ENCODE results near the gene BCL2L1.
"Not testable (repeated sequence)": the region's sequence is repeated elsewhere in the genome, so short reads cannot be mapped to it uniquely, and the experiment has no call there.

Gene BCL2L1

GRCh38 chr20:31722257-31723068 is at the start of gene BCL2L1:
TSS of gene BCL2L1 (minus strand) at chr20:31722868. CDS start at chr20:31722218, 650 bp downstream.
- DNase-seq, result peak; percentile 80

DNA sequence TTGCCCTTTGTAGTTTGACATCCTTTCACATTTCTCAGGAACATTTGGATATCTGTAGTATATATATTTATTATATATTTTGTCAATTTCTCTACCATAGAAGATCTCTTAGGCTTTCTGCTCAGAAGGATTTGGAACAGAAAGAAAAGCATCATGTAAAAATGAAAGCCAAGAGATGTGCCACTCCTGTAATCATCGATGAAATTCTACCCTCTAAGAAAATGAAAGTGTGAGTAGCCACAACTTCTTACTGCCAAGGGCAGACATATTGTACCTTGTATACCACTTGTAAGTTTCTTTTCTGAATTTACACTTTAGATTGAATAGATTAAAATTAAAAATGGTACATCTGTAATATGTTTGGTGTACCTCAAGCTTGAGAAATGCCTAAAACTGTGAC is 47.6 kb upstream of the BCL2L1 start:
- no peak for DNase-seq

GRCh38 chr20:31769681-31770080 is 47.0 kb upstream of the BCL2L1 start:
- DNase-seq, result no peak

DNA sequence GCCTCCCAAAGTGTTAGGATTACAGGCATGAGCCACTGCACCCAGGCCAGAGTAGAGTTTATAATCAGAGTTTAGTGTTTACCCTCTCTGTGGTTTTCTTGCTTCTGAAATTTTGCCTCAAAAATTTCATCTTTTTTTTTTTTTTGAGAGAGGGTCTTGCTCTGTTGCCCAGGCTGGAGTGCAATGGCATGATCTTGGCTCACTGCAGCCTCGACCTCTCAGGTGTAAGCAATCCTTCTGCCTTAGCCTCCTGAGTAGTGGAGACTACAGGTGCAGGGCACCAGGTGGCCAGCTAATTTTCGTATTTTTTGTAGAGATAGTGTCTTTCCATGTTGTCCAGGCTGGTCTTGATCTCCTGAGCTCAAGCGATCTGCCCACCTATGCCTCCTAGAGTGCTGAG is 45.1 kb upstream of the BCL2L1 start:
- DNase-seq, result no peak

- DNase-seq, result no peak
These were observed 42.1 kb upstream of the BCL2L1 start for GRCh38 chr20:31764641-31765305.

GRCh38 chr20:31760519-31761240 is 38.0 kb upstream of the BCL2L1 start:
- DNase-seq, result no peak

DNA sequence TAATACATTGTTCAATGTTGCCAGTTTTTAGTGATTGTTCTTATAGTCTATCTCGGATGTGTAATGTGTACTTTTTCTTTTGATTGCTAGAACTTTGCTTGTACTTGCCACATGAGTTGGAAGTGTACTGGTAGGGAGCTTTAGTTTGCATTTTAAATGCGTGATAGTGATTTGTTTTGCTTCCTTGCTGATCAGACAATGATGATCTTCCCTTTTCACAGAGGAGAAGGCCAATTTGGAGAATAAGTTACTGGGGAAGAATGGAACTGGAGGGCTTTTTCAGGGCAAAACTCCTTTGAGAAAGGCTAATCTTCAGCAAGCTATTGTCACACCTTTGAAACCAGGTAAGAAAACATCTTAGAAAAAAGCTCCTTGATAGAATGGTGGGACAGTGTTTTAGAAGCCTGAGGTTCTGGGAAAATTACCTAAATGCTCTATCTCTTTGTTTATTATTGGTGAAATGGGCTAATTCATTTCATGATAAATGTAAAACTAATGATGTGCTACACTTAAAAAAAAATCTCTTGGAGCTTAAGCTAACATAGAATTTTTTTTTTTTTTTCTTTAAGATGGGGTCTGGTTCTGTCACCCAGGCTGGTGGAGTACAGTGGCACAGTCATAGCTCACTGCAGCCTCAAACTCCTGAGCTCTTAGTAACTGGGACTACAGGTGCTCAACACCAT is 37.3 kb upstream of the BCL2L1 start:
- DNase-seq, result no peak

GRCh38 chr20:31758991-31759390 is 36.3 kb upstream of the BCL2L1 start:
- DNase-seq, result no peak

DNA sequence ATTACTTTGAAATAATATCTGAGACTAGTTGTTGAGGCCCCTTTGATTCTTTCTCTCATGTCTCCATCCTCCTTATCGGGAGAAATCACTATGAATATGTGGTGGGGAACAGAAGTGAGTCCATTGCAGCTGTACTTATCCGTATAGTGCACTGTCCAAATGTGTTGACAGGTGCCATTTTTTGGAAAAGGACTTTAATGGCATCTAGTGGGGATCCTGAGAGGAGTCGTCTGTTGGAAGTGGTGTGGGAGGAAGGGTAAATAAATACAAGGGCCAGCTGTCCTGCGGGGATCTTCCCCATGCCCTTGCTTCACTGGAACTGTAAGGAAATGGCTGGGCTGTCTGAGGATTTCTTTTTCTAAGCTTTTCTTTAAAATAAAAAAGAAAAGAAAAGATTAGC is 35.9 kb upstream of the BCL2L1 start:
- DNase-seq, result no peak

DNA sequence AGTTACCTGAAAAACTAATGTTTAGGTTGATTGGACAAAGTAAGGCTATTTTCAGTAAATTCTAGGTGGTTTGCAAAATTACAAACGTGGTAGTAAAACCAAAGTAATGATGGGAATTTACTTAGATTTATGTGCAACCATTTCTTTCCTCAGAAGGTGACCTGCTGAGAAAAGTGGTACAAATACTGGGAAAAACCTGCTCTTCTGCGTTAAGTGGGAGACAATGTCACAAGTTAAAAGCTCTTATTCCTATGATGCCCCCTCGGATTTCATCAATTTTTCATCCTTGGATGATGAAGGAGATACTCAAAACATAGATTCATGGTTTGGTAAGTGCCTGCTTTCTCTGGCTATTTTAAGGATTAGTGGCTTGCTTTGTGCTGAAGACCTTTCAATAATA is 34.6 kb upstream of the BCL2L1 start:
- DNase-seq, result no peak

DNA sequence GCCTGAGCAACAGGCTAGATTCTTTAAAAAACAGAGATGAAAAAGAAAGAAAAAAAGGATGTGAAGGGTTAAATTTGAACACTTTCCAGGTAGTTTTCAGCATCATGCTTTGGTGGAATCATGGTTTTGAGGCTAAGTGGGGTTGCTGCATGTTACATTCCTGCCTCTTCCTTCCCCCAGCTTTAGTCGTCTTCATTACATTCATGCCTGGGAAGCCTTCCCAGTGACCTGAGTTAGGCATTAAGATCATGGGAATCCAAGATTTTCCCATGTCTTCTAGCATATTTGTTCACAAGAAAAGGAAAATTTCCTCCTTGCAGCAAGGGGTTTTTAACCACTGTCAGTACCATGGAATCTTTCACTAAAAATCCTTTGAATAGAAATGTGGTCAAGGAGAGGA is 28.5 kb upstream of the BCL2L1 start:
- no peak for DNase-seq

GRCh38 chr20:31749223-31749622 is 26.6 kb upstream of the BCL2L1 start:
- no peak for DNase-seq

GRCh38 chr20:31747640-31748039 is 25.0 kb upstream of the BCL2L1 start:
- DNase-seq, result no peak

DNA sequence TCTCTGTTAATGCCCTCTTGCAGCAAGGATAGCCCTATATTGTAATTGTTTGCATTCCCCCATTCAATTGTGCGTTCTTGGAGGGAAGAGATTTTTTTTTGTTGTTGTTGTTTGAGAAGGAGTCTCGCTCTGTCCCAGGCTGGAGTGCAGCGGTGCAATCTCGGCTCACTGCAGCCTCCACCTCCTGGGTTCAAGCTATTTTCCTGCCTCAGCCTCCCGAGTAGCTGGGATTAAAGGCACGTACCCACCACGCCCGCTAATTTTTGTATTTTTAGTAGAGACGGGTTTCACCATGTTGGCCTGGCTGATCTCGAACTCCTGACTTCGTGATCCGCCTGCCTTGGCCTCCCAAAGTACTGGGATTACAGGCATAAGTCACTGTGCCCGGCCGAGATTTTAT is 24.4 kb upstream of the BCL2L1 start:
- DNase-seq, result not testable (repeated sequence)

- no peak for DNase-seq
These were observed 23.6 kb upstream of the BCL2L1 start for GRCh38 chr20:31746068-31746878.

DNA sequence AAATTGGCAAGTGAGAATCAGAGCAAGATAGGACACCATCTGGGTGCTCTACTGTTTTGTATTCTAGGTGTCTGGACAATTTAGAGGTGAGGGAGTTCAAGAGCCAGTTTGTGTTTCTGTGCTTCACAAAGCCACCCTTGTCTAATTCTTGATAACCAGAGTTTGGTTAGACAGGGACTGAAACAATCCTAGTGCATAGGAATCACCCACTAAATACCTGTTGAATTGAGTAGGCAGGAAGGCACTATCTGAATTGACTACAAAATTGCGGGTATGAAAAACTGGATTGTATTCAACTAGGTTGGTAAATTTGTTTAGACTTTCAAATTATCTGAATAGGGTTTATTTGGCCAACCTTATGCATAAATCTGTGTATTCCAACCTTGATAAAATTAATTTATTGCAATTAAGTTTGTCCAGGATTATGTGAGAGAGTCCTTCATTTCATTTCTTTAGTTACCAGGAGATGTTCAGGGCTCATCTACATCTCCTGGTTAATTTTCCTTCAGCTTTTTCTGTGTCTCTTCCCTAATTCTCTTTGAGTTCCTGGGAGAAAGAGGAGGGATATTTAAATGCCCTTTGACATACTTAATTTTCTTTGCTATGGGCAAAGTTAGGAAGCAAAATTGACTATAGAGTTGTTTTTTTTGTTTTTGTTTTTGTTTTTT is 18.1 kb upstream of the BCL2L1 start:
- DNase-seq, result no peak

GRCh38 chr20:31740208-31740607 is 17.5 kb upstream of the BCL2L1 start:
- no peak for DNase-seq

DNA sequence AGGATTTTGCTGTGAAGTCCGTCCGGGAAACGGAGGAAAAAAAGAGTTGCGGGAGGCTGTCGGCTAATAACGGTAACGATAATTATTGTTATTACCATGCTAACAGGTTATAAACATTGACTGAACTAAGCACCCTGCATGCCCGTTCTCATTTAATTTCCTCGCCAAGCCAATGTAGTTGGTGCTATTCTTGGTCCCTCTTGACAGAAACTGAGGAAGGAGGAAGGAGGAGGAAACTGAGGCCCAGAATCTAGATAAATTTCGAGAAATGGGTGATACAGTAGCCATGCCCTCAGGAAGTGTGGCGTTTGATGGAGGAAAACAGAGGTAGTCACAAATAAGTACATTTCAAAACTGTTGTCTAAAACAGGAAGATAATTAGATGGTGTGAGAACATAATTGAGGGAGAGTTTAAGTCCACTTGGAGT is 16.9 kb upstream of the BCL2L1 start:
- DNase-seq, result no peak

DNA sequence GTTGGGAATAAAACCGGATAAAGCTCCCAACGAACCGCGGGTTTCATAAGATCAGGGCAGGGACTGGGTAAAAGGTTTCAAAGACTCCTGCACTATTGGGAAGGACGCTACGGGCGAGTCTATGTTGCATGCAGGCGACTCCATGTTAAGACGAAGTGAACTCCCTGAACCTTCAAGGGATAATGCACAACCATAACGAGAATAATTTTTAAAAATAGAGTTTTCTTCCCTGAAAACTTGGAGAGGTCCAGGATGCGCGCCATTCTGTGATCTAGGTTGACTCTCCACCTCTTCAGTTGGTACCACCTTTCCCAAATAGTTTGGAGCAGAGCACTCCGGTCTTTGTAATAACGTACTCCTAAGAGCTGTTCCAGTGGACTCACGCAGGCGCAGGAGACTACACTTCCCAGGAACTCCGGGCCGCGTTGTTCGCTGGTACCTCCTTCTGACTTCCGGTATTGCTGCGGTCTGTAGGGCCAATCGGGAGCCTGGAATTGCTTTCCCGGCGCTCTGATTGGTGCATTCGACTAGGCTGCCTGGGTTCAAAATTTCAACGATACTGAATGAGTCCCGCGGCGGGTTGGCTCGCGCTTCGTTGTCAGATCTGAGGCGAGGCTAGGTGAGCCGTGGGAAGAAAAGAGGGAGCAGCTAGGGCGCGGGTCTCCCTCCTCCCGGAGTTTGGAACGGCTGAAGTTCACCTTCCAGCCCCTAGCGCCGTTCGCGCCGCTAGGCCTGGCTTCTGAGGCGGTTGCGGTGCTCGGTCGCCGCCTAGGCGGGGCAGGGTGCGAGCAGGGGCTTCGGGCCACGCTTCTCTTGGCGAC is 16.3 kb upstream of the BCL2L1 start, which contains the start of gene TPX2:
Gene TPX2, plus strand, starts transcription at position 562 of the 821 bp plus-strand sequence. CDS start 18,187 bp downstream, outside the sequence.
- peak; percentile 87 for DNase-seq

DNA sequence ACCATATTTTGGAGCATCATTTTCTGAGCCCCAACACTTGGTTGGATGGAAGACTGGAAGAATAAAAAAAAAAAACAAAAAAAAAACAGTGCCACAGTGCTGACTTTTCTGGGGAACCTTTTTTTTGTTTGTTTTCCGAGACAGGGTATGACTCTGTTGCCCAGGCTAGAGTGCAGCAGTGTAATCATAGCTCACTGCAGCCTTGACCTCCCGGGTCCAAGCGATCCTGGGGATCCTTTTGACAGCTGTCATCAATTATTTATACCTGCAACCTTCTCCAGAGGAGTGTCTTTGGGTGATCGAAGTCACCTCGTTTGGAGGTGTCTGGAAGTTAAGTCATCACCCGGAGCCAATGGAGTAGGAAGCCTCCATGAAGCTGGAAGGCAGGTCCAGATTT is 8.7 kb upstream of the BCL2L1 start:
- no peak for DNase-seq
